Hindlimb muscle (tissue), 1 donor: ENCODE results near the gene FASN. TPM values are rescaled to one million over a fixed set of nuclear protein-coding genes. Genes with fewer than 3 reads are reported as not detected.

Source experiments
- DNase-seq: peaks from one replicate; pipeline ENCODE4 v3.0.0-alpha.2; 2013
- polyA plus RNA-seq: library from polyadenylated mRNA; unstranded; fragments of 120-200 nt; gene quantifications from one replicate; pipeline ENCODE4 v1.2.1, GENCODE V29; 2013; ENCODE audit not compliant: insufficient read length

FASN gene
- polyA plus RNA-seq, 1 donor, result 34.7 TPM

GRCh38 chr17:82037889-82038195 lies 60.2 kb downstream of the FASN start:
- no peak for DNase-seq

DNA sequence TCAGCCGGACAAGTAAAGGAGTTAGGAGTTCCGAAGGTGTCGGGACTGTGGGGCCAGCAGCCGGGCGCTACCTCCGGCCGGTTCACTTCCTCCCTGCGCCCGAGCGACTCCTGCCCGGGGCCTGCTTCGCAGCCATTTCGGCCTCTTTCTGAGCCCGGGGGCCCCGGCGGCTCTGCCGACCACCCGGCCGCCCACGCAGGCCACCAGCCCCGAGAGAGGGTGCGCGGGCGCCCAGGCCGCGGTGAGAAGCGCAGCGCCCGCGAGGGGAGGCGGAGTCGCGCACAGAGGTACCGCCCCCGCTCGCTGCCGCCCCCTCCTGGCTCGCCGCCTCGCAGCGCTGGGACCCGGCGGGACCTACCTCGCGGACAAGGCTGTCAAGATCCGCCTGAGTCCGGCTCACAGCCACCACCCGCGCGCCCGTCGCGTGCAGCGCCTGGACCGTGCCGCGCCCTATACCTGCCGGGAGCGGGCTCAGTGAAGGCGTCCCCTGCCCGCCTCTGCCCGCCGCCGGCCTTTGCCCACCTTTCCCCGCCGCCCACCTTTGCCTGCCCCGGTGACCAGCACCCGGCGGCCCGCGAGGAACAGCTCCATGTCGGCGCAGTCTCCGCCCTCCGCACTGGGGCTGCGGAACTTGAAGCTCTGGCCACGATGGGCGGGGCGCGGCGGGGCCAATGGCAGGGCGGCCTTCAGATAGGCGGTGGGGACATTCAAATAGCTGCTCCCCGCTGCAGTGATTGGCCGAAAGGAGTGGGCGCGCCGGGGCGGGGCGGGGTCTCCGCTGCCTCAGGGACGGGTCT lies 60.7 kb downstream of the FASN start, which contains the start of gene DCXR:
Gene DCXR, minus strand, starts transcription at position 606 of the 797 bp plus-strand sequence. Its CDS starts 15 bp downstream, at position 591.
- DNase-seq, result peak; percentile 94

- no peak for DNase-seq
These were observed 61.4 kb downstream of the FASN start for GRCh38 chr17:82036634-82037091.

DNA sequence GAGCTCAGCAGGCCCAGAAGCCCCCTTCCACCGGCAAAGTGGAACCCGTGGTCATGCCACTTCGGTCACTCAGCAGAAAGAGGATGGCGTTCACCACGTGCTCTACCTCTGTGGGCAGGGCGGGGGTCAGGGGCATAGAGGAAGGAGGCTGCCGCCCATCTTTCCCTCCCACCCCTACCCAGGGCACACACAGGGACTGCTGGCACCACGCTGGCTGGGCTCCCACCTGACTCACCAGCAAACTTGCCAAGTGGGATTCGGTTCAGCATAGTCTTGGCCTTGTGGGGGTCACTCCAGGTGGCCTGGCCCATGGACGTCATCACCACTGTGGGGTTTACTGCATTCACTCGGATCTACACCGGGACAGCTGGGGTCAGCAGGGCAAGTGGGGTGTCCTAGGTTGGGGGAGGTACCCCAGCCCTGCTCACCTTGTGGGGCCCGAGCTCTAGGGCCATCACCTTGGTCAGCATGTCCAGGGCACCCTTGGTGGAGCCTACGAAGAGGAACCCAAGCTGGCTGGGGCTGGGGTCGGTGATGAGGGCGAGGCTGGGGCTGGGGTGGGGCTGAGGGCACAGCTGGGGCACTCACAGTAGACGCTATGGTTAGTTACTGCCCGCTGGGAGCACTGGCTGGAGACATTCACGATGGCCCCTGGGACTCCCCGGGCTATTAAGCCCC lies 61.9 kb downstream of the FASN start:
- no peak for DNase-seq

DNA sequence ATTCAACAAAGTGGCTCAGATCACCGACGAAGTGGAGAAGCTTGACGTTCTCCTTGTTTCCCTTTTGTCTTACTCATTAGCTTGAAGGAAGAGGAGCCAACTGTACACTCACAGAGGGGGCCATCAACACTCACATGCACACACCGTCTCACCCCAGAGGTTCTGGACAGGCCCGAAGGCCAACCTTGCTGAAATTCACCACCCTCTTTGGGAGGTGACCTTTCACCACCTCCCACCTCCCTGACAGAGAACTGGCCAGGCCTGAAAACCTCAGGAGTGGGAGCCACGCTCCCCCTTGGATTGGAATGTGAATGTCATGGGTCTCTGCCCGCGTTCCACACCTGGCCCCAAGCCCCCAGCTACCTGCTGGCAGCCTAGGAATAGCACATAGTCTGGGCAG lies 62.5 kb downstream of the FASN start:
- DNase-seq, result no peak

DNA sequence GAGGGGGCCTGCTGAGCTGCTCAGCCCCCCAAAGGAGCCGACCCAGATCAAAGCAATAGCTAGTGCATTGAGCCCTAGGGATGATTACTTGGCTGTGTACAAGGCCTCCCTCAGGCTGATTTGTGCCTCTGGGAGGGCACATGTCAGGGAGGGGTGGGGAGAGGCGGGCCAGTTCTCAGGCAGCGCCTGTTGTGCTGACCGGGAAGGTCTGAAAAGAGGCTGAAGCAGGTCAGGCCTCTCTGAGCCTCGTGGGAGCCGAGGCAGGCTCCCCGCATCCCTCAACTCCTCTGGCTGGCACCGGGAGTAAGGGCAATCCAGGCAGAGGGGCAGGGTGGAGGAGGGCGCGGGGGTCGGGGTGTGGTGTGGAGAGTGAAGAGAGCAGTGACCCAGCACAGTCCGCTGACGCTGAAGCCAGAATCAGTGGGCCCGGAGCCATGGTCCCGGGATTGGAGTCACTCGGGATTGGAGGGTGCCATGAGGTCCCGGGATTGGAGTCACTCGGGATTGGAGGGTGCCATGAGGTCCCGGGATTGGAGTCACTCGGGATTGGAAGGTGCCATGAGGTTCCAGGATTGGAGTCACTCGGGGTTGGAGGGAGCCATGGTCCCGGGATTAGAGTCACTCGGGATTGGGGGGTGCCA lies 63.5 kb downstream of the FASN start:
- no peak for DNase-seq

DNA sequence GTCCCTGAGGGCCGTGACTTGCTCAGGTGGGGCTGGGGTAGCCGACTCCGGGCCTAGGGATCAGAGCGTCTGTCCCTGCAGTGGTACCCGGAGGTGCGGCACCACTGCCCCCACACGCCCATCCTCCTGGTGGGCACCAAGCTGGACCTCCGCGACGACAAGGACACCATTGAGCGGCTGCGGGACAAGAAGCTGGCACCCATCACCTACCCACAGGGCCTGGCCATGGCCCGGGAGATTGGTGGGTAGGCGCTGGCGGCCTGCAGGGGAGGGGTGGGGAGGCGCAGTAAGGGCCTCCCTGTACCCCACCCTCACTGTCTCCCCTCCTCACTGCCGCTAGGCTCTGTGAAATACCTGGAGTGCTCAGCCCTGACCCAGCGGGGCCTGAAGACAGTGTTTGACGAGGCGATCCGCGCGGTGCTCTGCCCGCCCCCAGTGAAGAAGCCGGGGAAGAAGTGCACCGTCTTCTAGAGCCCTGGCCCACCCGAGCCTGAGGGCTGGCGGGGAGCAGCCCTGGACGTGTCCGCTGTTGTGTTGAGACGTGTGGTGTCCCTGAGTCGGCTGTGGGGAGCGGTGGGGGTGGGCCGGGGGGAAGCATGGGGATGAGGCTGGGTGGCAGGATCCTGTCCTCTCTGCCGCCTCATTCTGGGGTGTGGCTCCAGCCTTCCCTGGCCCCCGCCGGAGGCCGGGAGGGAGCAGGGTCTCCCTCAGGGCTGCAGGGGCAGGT lies 64.5 kb downstream of the FASN start:
- no peak for DNase-seq

DNA sequence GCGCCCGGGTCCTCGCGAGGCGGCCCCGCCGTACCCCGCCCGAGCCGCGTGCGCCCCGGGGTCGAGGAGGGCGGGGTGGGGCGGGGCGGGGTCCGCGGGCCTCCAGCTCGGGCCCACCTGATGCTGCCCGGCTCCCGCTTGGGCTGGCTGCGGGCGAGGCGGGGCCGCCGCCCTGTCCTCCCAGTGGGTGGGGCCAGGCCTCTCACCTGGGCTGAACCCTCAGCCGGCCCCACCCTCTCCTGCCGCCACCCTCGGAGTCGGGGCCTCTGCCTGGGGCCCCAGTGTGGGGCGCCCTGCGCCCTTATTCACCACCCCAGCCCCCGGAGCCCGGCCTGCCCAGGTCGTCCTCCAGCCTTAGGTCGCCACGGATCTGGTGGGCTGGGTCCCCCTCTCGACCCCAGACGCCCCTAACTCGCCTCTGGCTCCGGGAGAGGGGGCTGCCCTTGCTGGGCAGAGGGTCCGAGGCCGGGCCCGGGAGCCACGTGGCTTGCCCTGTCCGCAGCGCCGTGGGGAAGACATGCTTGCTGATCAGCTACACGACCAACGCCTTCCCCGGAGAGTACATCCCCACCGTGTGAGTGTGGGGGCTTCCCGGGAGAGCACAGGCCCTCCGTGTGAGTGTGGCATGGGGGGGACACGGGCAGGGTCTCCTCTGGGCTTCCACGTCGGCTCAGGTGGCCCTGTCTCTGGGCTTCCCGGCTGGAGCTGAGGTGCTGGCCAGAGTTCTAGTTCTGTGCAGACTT lies 66.0 kb downstream of the FASN start:
- no peak for DNase-seq

DNA sequence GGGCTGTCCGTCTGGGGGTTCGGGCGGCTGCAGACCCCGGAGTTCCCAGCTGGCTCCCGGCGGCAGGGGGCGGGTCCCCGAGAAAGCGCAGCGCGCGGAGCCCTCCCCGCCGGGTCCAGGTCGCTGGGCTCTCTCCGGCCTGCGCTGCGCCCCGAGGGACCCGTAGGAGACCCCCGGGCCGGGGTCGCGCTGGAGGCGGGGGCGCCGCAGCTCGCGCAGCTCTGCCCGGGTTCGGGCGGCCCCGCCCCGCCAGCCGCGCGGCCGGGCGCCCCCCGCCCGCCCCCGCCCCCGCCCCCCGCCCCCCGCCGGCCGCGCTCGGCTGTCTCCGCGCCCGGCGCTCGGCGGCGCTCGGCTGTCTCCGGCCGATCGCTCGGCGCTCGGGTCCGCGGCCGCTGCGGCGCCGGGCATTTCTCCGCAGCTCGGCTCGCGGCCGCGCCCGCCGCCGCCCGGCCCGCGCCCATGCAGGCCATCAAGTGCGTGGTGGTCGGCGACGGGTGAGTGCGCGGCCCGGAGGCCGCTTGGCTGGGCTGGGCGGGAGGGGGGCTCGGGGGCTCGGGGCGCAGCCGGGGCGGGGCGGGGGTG lies 66.6 kb downstream of the FASN start, which contains the start of gene RAC3:
Gene RAC3, plus strand, starts transcription at position 376 of the 582 bp plus-strand sequence. Its CDS starts 84 bp downstream, at position 460.
- DNase-seq, result no peak

GRCh38 chr17:82030470-82031302 lies 67.3 kb downstream of the FASN start:
- DNase-seq, result peak; percentile 89

- no peak for DNase-seq
These were observed 68.0 kb downstream of the FASN start for GRCh38 chr17:82029990-82030469.

DNA sequence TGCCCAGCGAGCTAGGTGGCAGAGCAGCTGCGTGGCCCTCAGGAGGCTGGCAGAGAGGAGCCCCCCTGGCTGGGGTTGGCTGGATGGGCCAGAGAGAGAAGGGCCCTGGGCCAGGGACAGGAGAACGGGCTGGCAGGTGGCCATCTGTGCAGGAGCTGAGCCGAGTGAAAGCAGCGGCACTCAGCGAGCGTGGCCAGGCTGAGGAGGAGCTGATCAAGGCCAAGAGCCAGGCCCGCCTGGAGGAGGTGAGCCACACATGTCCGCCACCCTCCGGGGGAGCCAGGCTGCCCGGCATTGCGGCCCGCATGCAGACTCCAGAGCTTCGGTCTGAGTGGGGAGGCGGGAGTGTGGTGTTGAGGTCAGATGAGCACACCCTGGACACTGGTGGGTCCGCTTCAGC lies 68.6 kb downstream of the FASN start:
- DNase-seq, result no peak

DNA sequence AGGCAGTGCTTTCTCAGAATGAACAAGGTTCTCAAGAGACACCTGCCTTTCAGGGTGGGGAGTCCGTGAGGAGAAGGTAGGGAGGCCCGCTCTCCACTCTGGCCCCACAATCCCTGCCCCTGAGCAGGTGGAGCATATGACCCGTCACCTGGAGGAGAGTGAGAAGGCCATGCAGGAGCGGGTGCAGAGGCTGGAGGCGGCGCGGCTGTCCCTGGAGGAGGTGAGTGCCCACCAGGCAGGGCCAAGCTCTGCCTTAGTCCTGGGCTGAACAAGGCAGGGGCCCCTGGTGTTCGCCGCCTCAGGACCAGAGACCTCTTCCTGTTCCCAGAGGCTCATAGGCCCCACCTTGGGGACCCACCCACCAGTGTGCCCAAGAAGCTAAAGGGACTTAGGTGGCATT lies 69.1 kb downstream of the FASN start:
- no peak for DNase-seq

Other genes starting within 250 kb of the FASN start
- 366 TPM for gene P4HB, start 237.7 kb downstream of the FASN start, polyA plus RNA-seq
- gene ARHGDIA, start 226.9 kb downstream of the FASN start, polyA plus RNA-seq, result 166 TPM
- 57.6 TPM for gene ALYREF, start 206.7 kb downstream of the FASN start, polyA plus RNA-seq
- gene ANAPC11, start 206.5 kb downstream of the FASN start, polyA plus RNA-seq, result 116 TPM
- 0.96 TPM for gene NPB, start 196.0 kb downstream of the FASN start, polyA plus RNA-seq
- gene PCYT2, start 186.8 kb downstream of the FASN start, polyA plus RNA-seq, result 11.5 TPM
- 9.3 TPM for gene SIRT7, start 180.1 kb downstream of the FASN start, polyA plus RNA-seq
- gene MAFG, start 170.5 kb downstream of the FASN start, polyA plus RNA-seq, result 16.3 TPM
- gene PYCR1, start 160.9 kb downstream of the FASN start, polyA plus RNA-seq, result 56.7 TPM
- gene MYADML2, start 151.0 kb downstream of the FASN start, polyA plus RNA-seq, result 25.0 TPM
- gene NOTUM, start 137.0 kb downstream of the FASN start, polyA plus RNA-seq, result 4.4 TPM
- gene ASPSCR1, start 120.6 kb downstream of the FASN start, polyA plus RNA-seq, result 30.0 TPM
- 36.0 TPM for gene CENPX, start 75.4 kb downstream of the FASN start, polyA plus RNA-seq
- 10.6 TPM for gene LRRC45, start 74.9 kb downstream of the FASN start, polyA plus RNA-seq
- gene RAC3, start 66.6 kb downstream of the FASN start, polyA plus RNA-seq, result 7.1 TPM
- 31.5 TPM for gene DCXR, start 60.5 kb downstream of the FASN start, polyA plus RNA-seq
- 34.8 TPM for gene RFNG, start 46.4 kb downstream of the FASN start, polyA plus RNA-seq
- gene GPS1, start 46.3 kb downstream of the FASN start, polyA plus RNA-seq, result 84.4 TPM
- 63.4 TPM for gene DUS1L, start 32.4 kb downstream of the FASN start, polyA plus RNA-seq
- 29.9 TPM for gene CCDC57, start 114.6 kb upstream of the FASN start, polyA plus RNA-seq
- gene SLC16A3, start 130.8 kb upstream of the FASN start, polyA plus RNA-seq, result 34.8 TPM
- gene CSNK1D, start 175.5 kb upstream of the FASN start, polyA plus RNA-seq, result 81.9 TPM
- 0.45 TPM for gene CD7, start 219.4 kb upstream of the FASN start, polyA plus RNA-seq
- gene SECTM1, start 235.5 kb upstream of the FASN start, polyA plus RNA-seq, result 5.5 TPM